Renal cortical epithelial cell (primary cell): ENCODE results near the gene SLC36A2. TPM values are rescaled to one million over a fixed set of nuclear protein-coding genes. Genes with fewer than 3 reads are reported as not detected.
A peak's percentile ranks its signal among the peaks of the same experiment; 100 is the strongest.
"Not testable (repeated sequence)": the region's sequence is repeated elsewhere in the genome, so short reads cannot be mapped to it uniquely, and the experiment has no call there.

Source experiments
- DNase-seq: peaks from one replicate; pipeline ENCODE4 v3.0.0-alpha.2; 2011; ENCODE audit warnings: low read depth
- total RNA-seq: library from RNA; depleted of rRNA; stranded (reverse); fragments of >200 nt; gene quantifications from 2 replicates; pipeline ENCODE4 v1.2.3, GENCODE V29; 2014

SLC36A2 gene
- total RNA-seq, 1 donor from 2014 or later = 0.89 TPM

DNA sequence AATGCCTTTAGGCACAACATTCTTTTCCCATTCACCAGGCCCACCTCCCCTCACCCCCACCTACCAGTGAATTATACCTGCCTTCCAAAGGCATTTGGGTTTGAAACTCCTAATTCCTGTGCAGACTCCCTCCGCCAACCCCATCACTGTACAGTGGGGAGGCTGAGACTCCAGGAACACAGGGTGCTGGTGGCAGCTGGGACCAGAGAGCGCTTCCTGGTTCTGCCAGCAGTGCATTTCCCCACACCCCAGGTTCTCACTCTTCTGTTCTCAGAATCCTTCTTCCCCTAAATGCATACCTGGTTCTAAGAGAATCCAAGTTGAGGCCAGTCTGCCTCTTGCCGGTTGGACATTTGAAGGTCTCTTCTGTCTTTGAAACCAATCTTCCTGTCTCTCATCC lies 21.1 kb downstream of the SLC36A2 start:
- DNase-seq = no peak

DNA sequence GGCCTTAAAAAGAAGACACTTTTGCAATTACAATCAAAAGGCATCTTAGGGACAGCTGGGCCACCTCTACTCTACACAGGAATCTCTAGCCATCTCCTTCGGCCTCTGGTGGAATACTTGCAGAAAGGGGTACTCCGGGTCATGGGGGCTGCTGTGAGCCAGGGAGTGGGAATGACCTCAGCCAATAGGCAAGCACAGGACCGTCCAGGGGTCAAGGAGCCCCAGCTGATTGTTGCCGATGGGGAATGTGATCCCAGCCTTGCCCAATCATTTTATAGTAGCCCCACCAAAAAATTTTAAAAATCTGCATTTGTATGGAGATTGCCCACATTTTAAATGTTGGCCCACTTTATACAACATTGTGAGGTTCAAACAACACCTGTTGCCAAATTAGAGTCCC lies 26.9 kb downstream of the SLC36A2 start:
- DNase-seq = no peak

DNA sequence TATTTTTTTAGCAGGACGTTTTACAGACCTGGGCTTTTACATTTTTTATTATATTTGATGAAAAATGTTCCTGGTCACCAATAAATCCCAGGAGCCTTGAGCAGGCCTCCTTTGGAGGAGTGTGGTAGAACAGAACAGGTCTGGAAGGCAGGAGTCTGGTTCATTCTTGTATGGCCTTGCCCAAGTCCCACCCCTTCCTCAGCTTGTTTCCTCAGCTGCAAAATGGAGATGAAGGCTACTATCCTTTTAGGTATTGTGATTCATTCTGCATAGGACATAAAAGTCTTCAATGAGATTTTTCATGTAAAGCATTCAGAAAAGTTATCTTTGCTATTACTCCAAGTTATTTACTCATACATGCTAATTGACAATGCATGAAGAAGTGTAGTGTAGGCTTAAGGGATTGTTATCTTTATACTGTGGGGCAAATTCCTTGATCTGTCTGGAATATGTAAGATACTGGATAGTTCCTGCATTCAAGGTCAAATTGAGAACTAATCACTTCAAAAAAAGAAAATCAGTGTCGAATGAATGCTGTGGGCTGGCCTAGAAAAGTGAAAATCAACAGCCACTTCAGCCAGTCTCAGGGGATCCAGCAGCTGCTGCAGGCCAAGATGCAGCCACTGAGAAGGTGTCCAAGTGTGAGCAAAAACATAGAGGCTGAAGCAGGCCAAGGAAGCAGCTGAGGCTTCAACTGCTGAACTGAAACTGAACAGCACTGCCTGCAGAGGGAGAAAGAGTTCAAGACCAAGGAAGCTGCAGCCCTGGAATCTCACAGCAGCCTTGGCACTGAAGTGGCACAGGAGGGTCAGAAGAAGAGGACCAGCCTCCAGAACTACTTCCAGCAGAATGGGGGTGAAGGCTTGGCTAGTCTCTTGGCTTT lies 28.3 kb downstream of the SLC36A2 start:
- DNase-seq = peak; percentile 16

DNA sequence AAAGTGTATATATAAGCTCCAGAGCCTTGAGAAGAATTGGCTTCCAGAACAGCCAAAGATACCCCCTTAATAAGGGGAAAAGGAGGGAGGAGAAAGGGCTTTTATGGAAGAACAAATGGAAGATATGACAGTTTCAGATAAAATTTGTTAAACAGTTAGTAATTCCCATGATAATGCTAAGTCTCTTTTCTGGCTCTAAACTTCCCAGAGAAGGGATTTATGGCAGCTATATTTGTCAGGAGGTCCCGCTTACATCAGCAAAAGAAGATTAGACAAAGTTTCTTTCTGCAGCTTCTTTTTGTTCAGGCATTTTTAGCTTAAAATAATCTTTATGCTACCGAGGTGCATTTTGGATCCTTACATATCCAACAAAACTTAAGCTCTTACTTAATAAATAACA lies 29.5 kb downstream of the SLC36A2 start:
- DNase-seq = no peak

- peak; percentile 33 for DNase-seq
Measured at GRCh38 chr5:151315998-151316597, 31.3 kb downstream of the SLC36A2 start.

DNA sequence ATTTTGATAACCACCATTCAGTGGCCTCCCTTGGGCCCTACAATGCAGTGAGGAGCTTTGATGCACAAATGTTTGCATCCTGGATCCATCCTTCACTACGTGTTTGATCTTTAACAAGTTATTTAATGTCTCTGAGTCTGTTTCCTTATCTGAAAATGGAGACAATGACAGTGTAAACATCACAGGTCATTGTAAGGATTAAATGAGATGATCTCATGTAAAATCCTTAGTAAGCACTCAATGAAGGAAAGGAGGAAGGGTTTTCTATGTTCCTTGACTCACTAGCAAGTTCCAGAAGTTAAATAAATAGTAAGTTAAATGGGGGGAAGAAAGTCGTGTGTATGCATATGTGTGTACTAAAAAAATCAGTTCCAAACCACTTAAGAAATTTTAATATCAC lies 34.0 kb downstream of the SLC36A2 start:
- DNase-seq = no peak

DNA sequence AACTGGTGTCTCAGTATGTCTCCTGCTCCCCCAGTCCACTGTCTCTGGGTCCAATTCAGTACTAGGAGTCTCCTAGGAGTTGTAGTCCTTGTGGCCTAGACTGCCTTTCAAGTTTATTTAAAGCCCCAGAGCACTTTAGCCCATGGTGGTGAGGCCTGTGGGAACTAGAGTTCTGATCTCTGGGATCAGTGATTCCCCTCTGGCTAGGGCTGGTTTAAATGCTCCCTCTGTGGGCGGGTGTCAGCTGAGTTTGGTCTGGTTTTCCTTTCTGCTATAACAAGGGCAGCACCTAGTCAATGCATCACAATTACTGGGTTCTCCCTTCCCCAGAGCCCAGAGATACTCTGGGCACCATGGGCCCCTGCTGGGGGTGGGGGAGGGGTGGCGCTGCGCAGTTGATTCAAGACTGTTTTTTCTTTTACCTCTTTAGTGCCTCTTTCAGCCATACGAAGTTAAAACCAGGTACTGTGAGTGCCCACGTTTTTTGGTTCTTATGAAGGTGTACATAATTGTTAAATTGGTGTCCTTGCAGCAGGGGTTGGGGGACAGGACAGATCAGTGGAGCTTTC lies 34.5 kb downstream of the SLC36A2 start:
- no peak for DNase-seq

DNA sequence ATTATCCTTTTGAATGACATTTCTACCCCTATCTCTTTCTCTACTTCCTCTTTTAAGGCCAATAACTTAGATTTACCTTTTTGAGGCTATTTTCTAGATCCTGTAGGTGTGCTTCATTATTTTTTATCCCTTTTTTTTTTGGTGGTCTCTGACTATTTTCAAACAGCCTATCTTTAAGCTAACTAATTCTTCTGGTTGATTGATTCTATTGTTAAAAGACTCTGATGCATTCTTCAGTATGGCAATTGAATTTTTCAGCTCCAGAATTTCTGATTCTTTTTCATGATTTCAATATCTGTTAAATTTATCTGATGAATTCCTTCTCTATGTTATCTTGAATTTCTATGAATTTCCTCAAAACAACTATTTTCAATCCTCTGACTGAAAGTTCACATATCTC lies 36.4 kb downstream of the SLC36A2 start:
- DNase-seq = no peak

GRCh38 chr5:151309821-151310220 lies 37.5 kb downstream of the SLC36A2 start:
- DNase-seq = not testable (repeated sequence)

DNA sequence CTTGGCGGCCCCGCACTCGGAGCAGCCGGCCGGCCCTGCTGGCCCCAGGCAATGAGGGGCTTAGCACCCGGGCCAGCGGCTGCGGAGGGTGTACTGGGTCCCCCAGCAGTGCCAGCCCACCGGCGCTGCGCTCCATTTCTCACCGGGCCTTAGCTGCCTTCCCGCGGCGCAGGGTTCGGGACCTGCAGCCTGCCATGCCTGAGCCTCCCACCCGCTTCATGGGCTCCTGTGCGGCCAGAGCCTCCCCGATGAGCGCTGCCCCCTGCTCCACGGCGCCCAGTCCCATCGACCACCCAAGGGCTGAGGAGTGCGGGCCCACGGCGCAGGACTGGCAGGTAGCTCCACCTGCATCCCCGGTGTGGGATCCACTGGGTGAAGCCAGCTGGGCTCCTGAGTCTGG lies 38.1 kb downstream of the SLC36A2 start:
- DNase-seq = not testable (repeated sequence)

DNA sequence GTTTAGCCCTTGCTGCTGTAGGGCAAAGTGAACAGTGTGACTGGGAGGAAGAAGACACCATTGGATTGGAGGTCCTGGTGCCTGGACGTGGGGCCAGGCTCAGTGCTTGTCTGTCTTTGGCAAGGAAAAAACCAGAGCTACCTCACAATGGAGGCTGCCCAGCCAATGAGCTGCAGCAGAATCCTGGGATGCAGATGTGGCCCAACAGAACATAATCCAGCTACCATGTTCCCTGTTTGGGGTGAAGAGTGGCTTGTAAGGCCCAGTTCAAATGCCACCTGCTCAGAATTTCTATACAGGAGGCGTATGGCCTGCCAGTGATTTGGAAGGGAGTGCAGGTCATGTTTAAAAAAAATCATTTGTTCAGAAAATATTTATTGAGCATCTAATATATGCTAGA lies 43.7 kb downstream of the SLC36A2 start, which contains the start of gene SLC36A3:
TSS of gene SLC36A3 (minus strand) at position 101 of the 400 bp plus-strand sequence. CDS start 412 bp downstream, outside the sequence.
- DNase-seq = no peak

DNA sequence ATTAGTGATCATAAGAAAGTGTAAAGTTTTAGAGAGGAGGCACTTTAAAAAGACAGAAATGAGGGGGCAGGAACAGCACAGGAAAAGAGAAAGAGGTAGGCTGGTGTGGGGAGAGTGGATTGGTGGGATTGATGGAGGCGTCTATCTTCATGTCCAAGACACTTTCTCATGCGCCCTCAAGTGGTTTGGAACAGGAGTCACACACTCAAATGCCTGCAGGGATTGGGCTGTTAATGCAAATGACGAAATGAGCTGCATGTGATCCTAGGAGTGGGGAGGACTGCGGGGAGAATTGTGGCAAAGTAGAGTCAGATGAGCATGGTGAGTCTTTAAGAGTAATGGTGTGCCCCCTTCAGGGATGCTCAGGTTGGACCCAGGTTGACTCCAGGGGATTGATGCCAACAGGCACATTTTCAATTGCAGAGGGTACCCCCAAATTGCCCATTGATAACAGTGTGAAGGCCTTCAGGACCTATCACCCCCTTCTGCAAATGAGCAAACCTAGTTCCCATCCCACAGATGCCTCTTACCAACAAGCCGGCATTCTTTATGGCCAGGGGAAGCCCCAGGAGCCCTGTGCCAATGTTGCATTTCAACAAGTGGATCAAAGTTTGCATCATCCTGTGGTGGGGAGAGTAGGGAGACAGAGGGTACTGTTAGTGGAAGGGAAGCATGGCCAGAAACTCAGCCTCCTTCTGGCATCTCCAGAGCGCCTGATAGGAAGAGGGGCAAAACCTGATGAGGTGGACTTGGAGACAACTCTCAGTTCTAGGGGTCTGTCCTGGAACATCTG lies 49.1 kb downstream of the SLC36A2 start:
- DNase-seq = peak; percentile 55

DNA sequence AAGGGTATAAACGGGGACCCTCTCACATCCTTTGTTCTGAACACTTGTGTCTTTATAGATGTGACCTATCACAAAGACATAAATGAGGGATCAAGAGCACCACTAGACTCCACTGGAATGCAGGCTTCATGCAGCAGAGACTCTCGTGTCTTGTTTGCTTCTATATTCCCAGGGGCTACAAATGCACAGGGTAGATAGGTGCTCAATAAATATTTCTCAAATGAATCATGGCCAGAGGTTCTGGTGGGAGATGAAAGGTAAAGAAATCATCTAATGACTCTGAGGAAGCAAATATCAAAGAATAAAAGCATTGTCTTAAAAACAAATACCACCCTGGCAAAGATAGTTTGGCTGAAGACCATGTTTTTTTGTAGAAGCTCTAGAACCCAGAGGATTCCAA lies 50.4 kb downstream of the SLC36A2 start:
- DNase-seq = no peak

GRCh38 chr5:151296478-151296830 lies 50.9 kb downstream of the SLC36A2 start:
- DNase-seq = no peak

DNA sequence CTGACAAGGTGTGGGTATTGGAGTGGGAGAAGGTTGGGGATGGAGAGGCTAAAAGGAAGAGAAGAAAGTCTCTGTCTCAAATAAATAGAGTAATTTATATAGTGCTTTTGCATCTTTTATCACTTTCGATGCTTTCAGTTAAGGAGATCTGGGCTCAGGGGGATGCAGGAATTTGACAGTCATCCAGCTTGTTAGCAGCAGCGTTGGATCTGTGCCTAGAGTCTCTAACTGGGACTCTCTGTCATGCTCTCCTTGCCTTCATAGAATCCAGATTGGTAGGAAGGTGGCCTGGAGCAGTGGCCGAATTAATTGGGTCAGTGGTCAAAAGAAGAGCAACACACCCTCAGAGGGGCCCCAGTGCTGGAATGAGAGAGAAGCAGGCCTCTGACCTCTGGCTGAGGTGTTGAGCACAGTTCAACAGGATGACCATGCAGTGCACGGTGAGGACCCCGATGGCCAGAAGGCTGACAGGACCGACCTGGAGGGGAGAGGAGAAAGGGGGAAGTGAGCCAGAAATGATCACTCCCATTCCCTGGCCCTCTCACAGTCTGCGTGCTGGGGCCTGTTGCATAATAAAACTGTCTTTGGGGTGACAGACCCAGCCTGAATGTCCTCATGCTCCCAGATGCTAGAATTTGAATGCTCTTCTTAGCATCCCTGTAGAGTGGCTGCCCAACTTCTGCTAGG lies 51.4 kb downstream of the SLC36A2 start:
- no peak for DNase-seq

GRCh38 chr5:151295138-151295537 lies 52.2 kb downstream of the SLC36A2 start:
- DNase-seq = no peak

DNA sequence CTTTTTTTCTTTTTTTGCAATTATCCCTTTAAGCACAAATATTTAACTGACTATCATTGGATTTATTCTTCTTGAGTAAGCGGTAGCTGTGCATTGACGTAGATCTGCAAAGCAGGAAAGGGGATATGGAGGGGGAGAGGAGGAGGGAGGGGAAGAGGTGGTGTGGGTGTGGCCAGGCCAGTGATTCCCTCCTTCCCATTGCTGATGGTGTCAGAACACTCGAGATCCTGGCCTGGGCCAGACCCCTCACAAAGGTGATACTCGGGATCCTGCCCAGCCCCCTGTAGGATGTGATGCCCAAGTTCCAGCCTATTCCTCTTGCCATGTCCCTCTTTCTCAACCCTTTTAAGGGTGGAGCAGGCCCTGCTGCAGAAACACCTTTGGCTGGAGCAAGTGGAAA lies 53.7 kb downstream of the SLC36A2 start:
- no peak for DNase-seq

DNA sequence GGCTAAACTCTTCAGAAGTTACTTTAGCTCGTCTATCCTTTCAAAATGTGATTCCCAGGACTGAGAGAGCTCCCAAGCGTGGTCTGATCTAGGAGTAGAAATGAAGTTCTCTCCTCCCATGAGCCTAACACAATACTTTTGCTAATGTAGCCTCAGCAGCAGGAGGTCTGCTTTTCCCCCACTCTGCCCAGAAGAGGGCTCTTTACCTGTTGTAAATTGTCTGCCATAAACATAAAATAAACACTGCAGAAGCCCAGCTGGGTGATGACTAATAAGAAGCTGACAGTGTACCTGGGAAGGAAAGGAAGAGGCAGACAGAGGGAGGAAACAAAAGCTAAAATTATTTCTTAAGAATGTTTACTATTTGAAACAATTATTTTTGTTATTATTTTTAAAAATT lies 59.2 kb downstream of the SLC36A2 start:
- DNase-seq = peak; percentile 42

DNA sequence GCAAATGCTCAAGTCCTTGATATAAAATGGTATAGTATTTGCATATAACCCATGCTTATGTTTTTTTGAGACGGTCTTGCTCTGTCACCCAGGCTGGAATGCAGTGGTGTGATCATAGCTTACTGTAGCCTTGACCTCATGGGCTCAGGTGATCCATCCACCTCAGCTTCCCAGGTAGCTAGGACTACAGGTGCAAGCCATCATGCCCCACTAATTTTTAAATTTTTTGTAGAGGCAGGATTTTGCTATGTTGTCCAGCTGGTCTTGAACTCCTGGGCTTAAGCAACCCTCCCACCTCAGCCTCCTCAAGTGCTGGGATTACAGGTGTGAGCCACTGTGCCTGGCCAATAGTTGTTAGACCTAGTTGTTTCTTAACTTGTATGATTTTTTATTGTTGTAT lies 61.1 kb downstream of the SLC36A2 start:
- no peak for DNase-seq

DNA sequence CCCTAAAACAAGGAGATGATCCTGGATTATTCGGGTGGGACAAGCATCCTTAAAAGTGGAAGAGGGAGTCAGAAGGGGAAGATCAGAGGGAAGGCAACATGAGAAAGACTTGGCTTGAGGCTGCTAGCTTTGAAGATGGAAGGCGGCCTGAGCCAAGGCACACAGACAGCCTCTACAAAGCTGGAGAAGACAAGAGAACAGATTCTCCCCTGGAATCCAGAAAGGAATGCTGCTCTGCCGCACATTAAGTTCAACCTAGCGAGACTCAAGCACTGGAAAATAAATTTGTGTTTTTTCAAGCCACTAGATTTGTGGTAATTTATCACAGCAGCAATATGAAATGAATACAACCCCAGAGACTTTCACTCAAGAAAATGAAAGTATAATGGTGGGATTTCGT lies 61.7 kb downstream of the SLC36A2 start:
- no peak for DNase-seq

- DNase-seq = no peak
Measured at GRCh38 chr5:151284392-151284967, 62.9 kb downstream of the SLC36A2 start.
